GM19193 (cell line): ENCODE measurements around the gene SPTB.

Experiments
- POLR2A ChIP-seq: IDR thresholded peaks from 4 replicates; pipeline ENCODE4 v1.6.1; 2011; ENCODE audit not compliant: insufficient read depth, insufficient read length; ENCODE audit errors: extremely low read depth

Gene SPTB

GRCh38 chr14:64763085-64763782, 116.5 kb downstream of the SPTB start:
- TF ChIP-seq POLR2A: no peak

- TF ChIP-seq POLR2A: no peak
Measured at GRCh38 chr14:64762044-64763034, 117.4 kb downstream of the SPTB start.

DNA sequence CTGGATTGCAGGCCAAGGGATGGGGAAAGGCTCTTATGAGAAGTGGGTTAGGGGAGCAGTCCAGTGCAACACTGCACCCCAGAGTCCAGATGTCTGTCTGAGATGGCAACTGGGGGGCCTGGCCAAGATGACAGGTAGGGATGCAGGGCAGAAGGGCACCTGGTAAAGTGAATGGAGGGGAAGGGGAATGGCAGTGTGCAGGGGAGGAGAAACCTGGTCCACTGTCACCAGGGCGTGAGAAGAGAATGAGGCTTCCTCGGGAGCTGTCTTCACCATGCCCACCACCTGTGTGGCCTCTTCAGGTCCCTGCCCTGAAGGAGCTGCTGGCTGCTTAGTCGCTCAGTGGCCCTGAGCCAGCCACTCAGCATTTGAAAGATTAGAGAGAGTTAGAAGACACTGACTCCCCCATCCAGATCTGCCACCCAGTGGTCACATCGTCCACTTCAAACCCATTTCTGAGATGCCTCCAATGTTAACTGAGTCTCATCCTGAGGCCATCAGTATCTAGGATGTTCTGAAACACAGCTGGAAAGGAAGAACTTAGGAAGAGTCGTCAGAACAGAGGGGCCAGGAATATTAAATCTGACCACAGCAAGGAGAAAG, 118.2 kb downstream of the SPTB start:
- TF ChIP-seq POLR2A: no peak

- no peak for TF ChIP-seq POLR2A
Measured at GRCh38 chr14:64760916-64761315, 118.8 kb downstream of the SPTB start.

GRCh38 chr14:64760146-64760755, 119.5 kb downstream of the SPTB start:
- TF ChIP-seq POLR2A: no peak

DNA sequence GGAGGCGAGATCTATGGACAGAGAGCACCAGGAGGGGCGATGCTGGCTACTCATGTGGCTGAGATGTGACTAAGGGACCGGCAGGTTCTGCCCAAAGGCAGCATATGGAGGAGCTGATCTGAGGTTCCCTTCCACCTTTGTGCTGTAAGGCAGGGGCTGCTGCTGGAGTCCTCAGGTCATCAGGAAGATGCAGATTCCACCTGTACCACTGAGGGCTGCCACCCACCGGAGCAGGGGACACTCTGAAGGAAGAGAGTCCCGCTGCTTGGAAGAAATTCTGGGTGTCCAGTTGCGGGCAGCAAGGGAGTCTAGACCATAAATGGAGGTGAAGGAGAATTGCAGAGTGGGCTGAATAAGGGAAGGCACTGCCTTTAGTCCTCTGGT, 120.2 kb downstream of the SPTB start:
- TF ChIP-seq POLR2A: no peak

DNA sequence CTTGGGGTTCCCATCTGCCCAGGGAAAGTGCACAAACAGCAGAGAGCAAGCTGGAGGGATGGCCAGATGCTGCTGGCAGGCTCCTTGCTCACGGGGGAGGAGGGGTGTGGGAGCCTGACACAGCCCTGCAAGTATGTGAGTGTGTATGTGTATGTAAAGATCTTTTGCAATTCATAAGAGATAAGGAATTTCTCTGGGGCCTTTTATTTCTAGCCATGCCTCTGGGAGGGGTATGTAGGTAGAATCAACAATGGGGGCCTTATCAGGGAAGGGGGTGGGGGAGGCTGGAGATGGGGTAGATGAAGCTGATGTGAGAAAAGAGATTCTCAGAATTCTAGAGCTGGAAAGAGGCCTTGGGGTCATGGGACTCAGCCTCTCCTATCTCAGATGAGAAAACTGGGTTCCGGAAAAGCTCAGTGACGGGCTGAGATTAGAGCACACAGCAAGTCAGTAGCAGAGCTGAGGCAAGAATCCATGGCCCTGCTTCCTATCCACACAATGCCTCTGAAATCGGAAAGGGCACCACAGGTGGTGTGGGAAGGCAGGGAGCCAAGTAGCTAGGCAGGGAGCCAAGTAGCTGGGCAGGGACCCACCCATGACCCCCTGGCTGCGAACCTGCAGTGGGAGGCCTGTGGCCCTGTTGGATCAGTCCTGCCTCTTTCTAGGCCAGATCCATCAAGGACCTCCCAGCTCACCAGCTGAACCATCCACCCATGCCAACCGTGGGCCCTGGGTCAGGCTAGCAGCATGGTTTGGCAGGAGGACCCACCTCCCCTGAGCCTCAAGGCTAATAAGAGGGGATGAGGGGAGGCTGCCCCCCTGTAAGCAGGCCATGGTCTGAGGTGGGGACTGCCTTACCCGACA, 120.8 kb downstream of the SPTB start:
- no peak for TF ChIP-seq POLR2A

DNA sequence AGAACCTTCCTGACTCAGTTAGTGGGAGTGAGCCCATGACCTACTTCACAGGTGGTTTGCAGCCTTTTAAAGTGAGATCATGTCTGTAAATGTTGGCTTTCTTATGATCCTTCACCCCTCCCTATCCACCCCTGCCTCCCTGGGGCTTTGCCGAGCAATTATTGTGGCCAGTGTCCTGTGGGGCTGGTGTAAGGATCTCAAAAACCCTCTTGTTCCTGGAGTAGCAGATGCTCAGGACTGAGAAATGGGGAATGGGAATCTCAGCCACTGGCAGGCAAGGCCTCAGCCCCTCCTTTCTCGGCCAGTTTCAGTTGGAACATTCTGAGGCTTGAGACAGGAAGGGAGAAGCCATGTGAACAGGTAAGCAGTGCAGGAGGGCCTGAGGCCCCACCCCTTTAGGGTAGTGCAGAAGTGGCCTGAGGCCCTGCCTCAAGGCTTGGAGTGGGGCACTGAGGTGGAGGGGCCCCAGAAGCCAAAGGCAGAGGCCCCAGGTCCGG, 121.6 kb downstream of the SPTB start:
- TF ChIP-seq POLR2A: no peak

GRCh38 chr14:64757601-64758000, 122.1 kb downstream of the SPTB start:
- TF ChIP-seq POLR2A: no peak

- TF ChIP-seq POLR2A: no peak
Measured at GRCh38 chr14:64756712-64757111, 123.0 kb downstream of the SPTB start.

DNA sequence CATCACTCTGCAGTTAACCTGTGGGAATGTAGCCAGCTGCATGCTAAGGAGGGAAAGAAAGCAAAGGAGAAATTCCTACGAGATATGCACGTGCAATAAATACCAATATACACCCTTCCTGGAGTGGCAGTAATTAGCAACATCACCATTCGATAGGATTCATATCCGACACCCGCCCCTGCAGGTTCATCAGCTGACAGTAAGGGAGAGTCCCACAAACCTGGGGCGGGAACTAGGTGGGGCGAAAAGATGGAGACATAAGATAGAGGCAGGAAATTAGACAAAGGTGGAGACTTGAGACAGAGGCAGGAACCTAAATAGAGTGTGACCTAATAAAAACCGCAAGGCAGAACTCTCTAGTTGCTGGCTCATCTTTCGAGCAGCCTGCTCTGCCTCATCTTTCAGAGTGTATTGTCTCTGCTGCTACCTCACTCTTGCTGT, 123.9 kb downstream of the SPTB start:
- no peak for TF ChIP-seq POLR2A

- no peak for TF ChIP-seq POLR2A
Measured at GRCh38 chr14:64754685-64755084, 125.0 kb downstream of the SPTB start.

GRCh38 chr14:64753999-64754398, 125.7 kb downstream of the SPTB start:
- no peak for TF ChIP-seq POLR2A

- no peak for TF ChIP-seq POLR2A
Measured at GRCh38 chr14:64753374-64753773, 126.3 kb downstream of the SPTB start.
